Suppressor macrophage treated with lipopolysaccharide for 1 hour (primary cell): ENCODE measurements around the gene PPP4R1.
"Not testable (repeated sequence)": the region's sequence is repeated elsewhere in the genome, so short reads cannot be mapped to it uniquely, and the experiment has no call there.

Source experiments
- DNase-seq, 3 donors: peaks; one replicate each; pipeline ENCODE4 v3.0.0-alpha.2; 2020 to 2022

PPP4R1 gene

GRCh38 chr18:9627642-9628041 is 13.3 kb upstream of the PPP4R1 start:
- DNase-seq, result no peak

- peak in 2 of 3 donors; percentile 28 to 48 for DNase-seq
Measured at GRCh38 chr18:9619990-9620389, 5.6 kb upstream of the PPP4R1 start.

GRCh38 chr18:9619545-9619944 is 5.2 kb upstream of the PPP4R1 start:
- peak in 2 of 3 donors; percentile 33 to 34 for DNase-seq

- no peak for DNase-seq
Measured at GRCh38 chr18:9619056-9619455, 4.7 kb upstream of the PPP4R1 start.

GRCh38 chr18:9617006-9617542 is 2.7 kb upstream of the PPP4R1 start:
- no peak for DNase-seq

- DNase-seq, result no peak
Measured at GRCh38 chr18:9616049-9616448, 1.7 kb upstream of the PPP4R1 start.

- DNase-seq, result no peak
Measured at GRCh38 chr18:9615280-9615797, 980 bp upstream of the PPP4R1 start.

- DNase-seq, result peak; percentile 59 to 84 (median 60)
Measured at GRCh38 chr18:9613550-9614400, 584 bp downstream of the PPP4R1 start.

- no peak for DNase-seq
Measured at GRCh38 chr18:9612977-9613376, 1.4 kb downstream of the PPP4R1 start.

- peak; percentile 39 to 47 (median 44) for DNase-seq
Measured at GRCh38 chr18:9612215-9612830, 2.0 kb downstream of the PPP4R1 start.

- no peak for DNase-seq
Measured at GRCh38 chr18:9609190-9609589, 5.2 kb downstream of the PPP4R1 start.

GRCh38 chr18:9608728-9609127 is 5.6 kb downstream of the PPP4R1 start:
- no peak for DNase-seq

GRCh38 chr18:9608298-9608697 is 6.1 kb downstream of the PPP4R1 start:
- peak in 2 of 3 donors; percentile 33 to 36 for DNase-seq

GRCh38 chr18:9607111-9607510 is 7.2 kb downstream of the PPP4R1 start:
- DNase-seq, result not testable (repeated sequence)

GRCh38 chr18:9606039-9606438 is 8.3 kb downstream of the PPP4R1 start:
- DNase-seq, result no peak

GRCh38 chr18:9604348-9604747 is 10.0 kb downstream of the PPP4R1 start:
- no peak for DNase-seq

GRCh38 chr18:9599328-9599727 is 15.0 kb downstream of the PPP4R1 start:
- DNase-seq, result no peak

GRCh38 chr18:9597609-9598008 is 16.8 kb downstream of the PPP4R1 start:
- DNase-seq, result no peak

- no peak for DNase-seq
Measured at GRCh38 chr18:9596843-9597526, 17.4 kb downstream of the PPP4R1 start.

GRCh38 chr18:9596226-9596625 is 18.1 kb downstream of the PPP4R1 start:
- DNase-seq, result no peak

GRCh38 chr18:9594823-9595596 is 19.3 kb downstream of the PPP4R1 start:
- DNase-seq, result peak in 2 of 3 donors; percentile 26 to 38

- no peak for DNase-seq
Measured at GRCh38 chr18:9587924-9588323, 26.4 kb downstream of the PPP4R1 start.
